Esophagus squamous epithelium (tissue), 5 donors: Measurements from ENCODE around the gene OR7A5. TPM values are rescaled to one million over a fixed set of nuclear protein-coding genes. Genes with fewer than 3 reads are reported as not detected.
"Not testable (repeated sequence)": the region's sequence is repeated elsewhere in the genome, so short reads cannot be mapped to it uniquely, and the experiment has no call there.

Experiments
- DNase-seq: peaks from one replicate; lab custom pipeline; 2025; lab: John Stamatoyannopoulos, UW
- H3K27ac ChIP-seq, 4 donors: fragments of 200-600 bp; sonication (generic); one replicate each; pipeline ENCODE4 v1.5.1; 2016 to 2019; ENCODE audit warnings: mild to moderate bottlenecking in 1 of 4
- H3K27me3 ChIP-seq, 4 donors: fragments of 200-600 bp; sonication (generic); 1 replicate in 3 of 4; 2 replicates in 1 of 4; pipeline versions ENCODE4 v1.5.1 to v1.6.0; 2017 to 2021; ENCODE audit warnings: antibody characterized with exemption in 1 of 4
- H3K36me3 ChIP-seq, 3 donors: fragments of 200-600 bp; sonication (generic); one replicate each; pipeline ENCODE4 v1.5.1; 2016 to 2019
- H3K4me1 ChIP-seq, 3 donors: fragments of 200-600 bp; sonication (generic); one replicate each; pipeline ENCODE4 v1.5.1; 2017 to 2019
- H3K4me3 ChIP-seq, 4 donors: fragments of 200-600 bp; sonication (generic); 1 replicate in 3 of 4; 2 replicates in 1 of 4; pipeline ENCODE4 v1.5.1; 2016 to 2019; ENCODE audit warnings: mild to moderate bottlenecking in 2 of 4, moderate library complexity in 1 of 4
- H3K9me3 ChIP-seq, 3 donors: fragments of 200-600 bp; sonication (generic); one replicate each; pipeline ENCODE4 v1.5.1; 2016 to 2019
- CTCF ChIP-seq, 6 experiments: fragments of 450-650 bp in 4 of 6; fragments of 200-600 bp in 2 of 6; sonication (generic) in 2 of 6; IDR thresholded peaks; one replicate each; pipeline ENCODE4 v1.5.1; 2016 to 2019; ENCODE audit warnings: antibody characterized with exemption in 6 of 6, mild to moderate bottlenecking in 4 of 6, moderate library complexity in 4 of 6
- POLR2A ChIP-seq, 4 donors: fragments of 450-650 bp; IDR thresholded peaks; one replicate each; pipeline ENCODE4 v1.6.1; 2017; ENCODE audit warnings: antibody characterized with exemption in 4 of 4, mild to moderate bottlenecking in 4 of 4, moderate library complexity in 3 of 4
- WGBS, 2 donors: methylation state at CpG; one replicate each; pipeline ENCODE4 v1.1.5; 2018; 5-methylcytosine and 5-hydroxymethylcytosine counted together
- intact Hi-C: fragments of 100-400 bp; cut with DNase I; formaldehyde crosslinking; loops from one replicate; pipeline ENCODE4 v1.15.0; 2022
- total RNA-seq, 4 donors: library from RNA; depleted of rRNA; stranded (reverse); fragments of >200 nt; gene quantifications; one replicate each; pipeline ENCODE4 v1.1.0, GENCODE V29; 2016
- donor health status: DM: yes; HTN: yes; CAD: no.

The OR7A5 gene
- total RNA-seq, 4 donors from 2014 or later: 0.38 TPM; not detected in 3

GRCh38 chr19:14804765-14805164 lies 30.2 kb downstream of the OR7A5 start:
- Histone ChIP-seq H3K27ac (no peak overlapping the region), H3K36me3 (no peaks in the 10 kb centered on the region), H3K4me1 (no peaks in the 10 kb centered on the region), H3K9me3 (no peaks in the 10 kb centered on the region), H3K4me3 (no peak overlapping the region), H3K27me3 (peaks cover 0 to 6% (median 0%) of the 10 kb centered on the region in 4 donors)
- 80 to 84% methylated on average over 3 of the region's 3 CpGs for WGBS, 2 donors
- intact Hi-C loops: no loop called here
- TF ChIP-seq POLR2A (IDR thresholded peaks at IDR 0.05) (no peak), CTCF (IDR thresholded peaks at IDR 0.05) (no peak)
- DNase-seq: no peak

GRCh38 chr19:14798760-14799159 lies 36.2 kb downstream of the OR7A5 start:
- no peak overlapping the region for H3K4me3 ChIP-seq
- peaks cover 0 to 6% (median 0%) of the 10 kb centered on the region in 4 donors for H3K27me3 ChIP-seq
- TF ChIP-seq CTCF (IDR thresholded peaks at IDR 0.05) (no peak), POLR2A (IDR thresholded peaks at IDR 0.05) (no peak)
- no peaks in the 10 kb centered on the region for H3K36me3 ChIP-seq
- 73 to 76% methylated on average over 5 of the region's 5 CpGs for WGBS, 2 donors
- H3K9me3 ChIP-seq: no peaks in the 10 kb centered on the region
- no peak overlapping the region for H3K27ac ChIP-seq
- intact Hi-C loops: no loop called here
- DNase-seq: no peak
- no peaks in the 10 kb centered on the region for H3K4me1 ChIP-seq

- DNase-seq: no peak
- H3K36me3 ChIP-seq: no peaks in the 10 kb centered on the region
- H3K27ac ChIP-seq: no peak overlapping the region
- 92 to 94% methylated on average over 10 to 11 of the region's 11 CpGs for WGBS, 2 donors
- H3K4me3 ChIP-seq: no peak overlapping the region
- H3K27me3 ChIP-seq: peaks cover 0 to 3% (median 0%) of the 10 kb centered on the region in 4 donors
- TF ChIP-seq POLR2A (IDR thresholded peaks at IDR 0.05) (no peak), CTCF (IDR thresholded peaks at IDR 0.05) (no peak)
- no peaks in the 10 kb centered on the region for H3K4me1 ChIP-seq
- intact Hi-C loops: no loop called here
- no peaks in the 10 kb centered on the region for H3K9me3 ChIP-seq
Observed at GRCh38 chr19:14796021-14796420, 39.0 kb downstream of the OR7A5 start.

- intact Hi-C loops: no loop called here
- Histone ChIP-seq H3K27me3 (no peaks in the 10 kb centered on the region), H3K27ac (no peak overlapping the region), H3K36me3 (no peaks in the 10 kb centered on the region), H3K4me3 (no peak overlapping the region), H3K9me3 (no peaks in the 10 kb centered on the region), H3K4me1 (no peaks in the 10 kb centered on the region)
- WGBS, 2 donors: 71 to 75% methylated on average over 5 of the region's 5 CpGs
- TF ChIP-seq POLR2A (IDR thresholded peaks at IDR 0.05) (no peak), CTCF (IDR thresholded peaks at IDR 0.05) (no peak)
- DNase-seq: no peak
Observed at GRCh38 chr19:14795078-14795721, 39.8 kb downstream of the OR7A5 start.

GRCh38 chr19:14792250-14792649 lies 42.7 kb downstream of the OR7A5 start:
- H3K27me3 ChIP-seq, intact Hi-C loops, H3K4me1 ChIP-seq, H3K4me3 ChIP-seq, H3K27ac ChIP-seq, H3K9me3 ChIP-seq, DNase-seq, H3K36me3 ChIP-seq: not testable (repeated sequence)
- WGBS, 2 donors: 67 to 74% methylated on average over 6 of the region's 6 CpGs
